DOHH2 (cell line): ENCODE results near the gene PRKAR2A.

ENCODE experiments used
- H3F3A ChIP-seq: fragments of 200-600 bp; sonication (generic), shearing (Covaris generic); 2 replicates; pipeline ENCODE4 v1.6.0; 2016; ENCODE audit warnings: antibody characterized with exemption, mild to moderate bottlenecking; ENCODE audit not compliant: control insufficient read depth, insufficient read depth
- H3K27ac ChIP-seq: fragments of 200-600 bp; sonication (generic); 2 replicates; pipeline ENCODE4 v1.5.1; 2014; ENCODE audit warnings: low read depth, mild to moderate bottlenecking, low read length, moderate library complexity
- H3K27me3 ChIP-seq: fragments of 200-600 bp; sonication (generic); 2 replicates; pipeline ENCODE4 v1.6.1; 2014; ENCODE audit warnings: mild to moderate bottlenecking, low read length, mixed read lengths; ENCODE audit not compliant: control insufficient read depth
- H3K36me3 ChIP-seq: fragments of 200-600 bp; sonication (generic); 2 replicates; pipeline ENCODE4 v1.6.1; 2014; ENCODE audit warnings: mild to moderate bottlenecking, low read length, moderate library complexity, mixed read lengths; ENCODE audit not compliant: control insufficient read depth
- H3K4me1 ChIP-seq: fragments of 200-600 bp; sonication (generic); 2 replicates; pipeline ENCODE4 v1.6.1; 2014; ENCODE audit warnings: mild to moderate bottlenecking, low read length, mixed read lengths; ENCODE audit not compliant: control insufficient read depth
- H3K4me2 ChIP-seq: fragments of 200-600 bp; sonication (generic); 2 replicates; pipeline ENCODE4 v1.6.0; 2014; ENCODE audit warnings: mild to moderate bottlenecking, low read length, moderate library complexity
- H3K4me3 ChIP-seq: fragments of 200-600 bp; sonication (generic); 2 replicates; pipeline ENCODE4 v1.5.1; 2014; ENCODE audit warnings: mild to moderate bottlenecking, low read length, mixed read lengths
- H3K79me2 ChIP-seq: fragments of 200-600 bp; sonication (generic); 2 replicates; pipeline ENCODE4 v1.6.1; 2014; ENCODE audit warnings: mild to moderate bottlenecking, low read length, mixed read lengths; ENCODE audit not compliant: control insufficient read depth
- H3K9me2 ChIP-seq: fragments of 200-600 bp; sonication (generic); replicated peaks from 2 replicates; pipeline ENCODE4 v1.6.1; 2014; ENCODE audit warnings: mild to moderate bottlenecking, low read length, mixed read lengths; ENCODE audit not compliant: control insufficient read depth
- H3K9me3 ChIP-seq: fragments of 200-600 bp; sonication (generic); 2 replicates; pipeline ENCODE4 v1.6.1; 2014; ENCODE audit warnings: antibody characterized with exemption, low read length, mixed read lengths; ENCODE audit not compliant: control insufficient read depth, insufficient read depth
- H4K20me1 ChIP-seq: fragments of 200-600 bp; sonication (generic); 2 replicates; pipeline ENCODE4 v1.6.0; 2014; ENCODE audit warnings: low read depth, mild to moderate bottlenecking, antibody characterized with exemption, low read length, moderate library complexity; ENCODE audit not compliant: control insufficient read depth, insufficient read depth
- EZH2phosphoT487 ChIP-seq: fragments of 200-600 bp; sonication (generic); IDR thresholded peaks from 2 replicates; pipeline ENCODE4 v1.6.1; 2017; ENCODE audit warnings: borderline replicate concordance, mild to moderate bottlenecking, antibody characterized with exemption, low read length, moderate library complexity, mixed read lengths
- TF ChIP-seq, protein P1 (sequence below): fragments of 200-600 bp; sonication (generic); IDR thresholded peaks from one replicate; pipeline ENCODE4 v1.5.1; 2014; ENCODE audit warnings: antibody characterized with exemption, mild to moderate bottlenecking, low read depth, low read length; ENCODE audit not compliant: poor library complexity, severe bottlenecking

Gene PRKAR2A

GRCh38 chr3:48759071-48759470 lies 88.6 kb downstream of the PRKAR2A start:
- H4K20me1 ChIP-seq, result no peaks in the 10 kb centered on the region
- H3K27ac ChIP-seq, result no peak overlapping the region
- H3K4me1 ChIP-seq, result no peaks in the 10 kb centered on the region
- H3F3A ChIP-seq, result no peaks in the 10 kb centered on the region
- no peak overlapping the region for H3K4me3 ChIP-seq
- no peak overlapping the region for H3K4me2 ChIP-seq
- H3K9me3 ChIP-seq, result no peaks in the 10 kb centered on the region
- TF ChIP-seq EZH2phosphoT487, result no peak
- TF ChIP-seq, protein P1, sequence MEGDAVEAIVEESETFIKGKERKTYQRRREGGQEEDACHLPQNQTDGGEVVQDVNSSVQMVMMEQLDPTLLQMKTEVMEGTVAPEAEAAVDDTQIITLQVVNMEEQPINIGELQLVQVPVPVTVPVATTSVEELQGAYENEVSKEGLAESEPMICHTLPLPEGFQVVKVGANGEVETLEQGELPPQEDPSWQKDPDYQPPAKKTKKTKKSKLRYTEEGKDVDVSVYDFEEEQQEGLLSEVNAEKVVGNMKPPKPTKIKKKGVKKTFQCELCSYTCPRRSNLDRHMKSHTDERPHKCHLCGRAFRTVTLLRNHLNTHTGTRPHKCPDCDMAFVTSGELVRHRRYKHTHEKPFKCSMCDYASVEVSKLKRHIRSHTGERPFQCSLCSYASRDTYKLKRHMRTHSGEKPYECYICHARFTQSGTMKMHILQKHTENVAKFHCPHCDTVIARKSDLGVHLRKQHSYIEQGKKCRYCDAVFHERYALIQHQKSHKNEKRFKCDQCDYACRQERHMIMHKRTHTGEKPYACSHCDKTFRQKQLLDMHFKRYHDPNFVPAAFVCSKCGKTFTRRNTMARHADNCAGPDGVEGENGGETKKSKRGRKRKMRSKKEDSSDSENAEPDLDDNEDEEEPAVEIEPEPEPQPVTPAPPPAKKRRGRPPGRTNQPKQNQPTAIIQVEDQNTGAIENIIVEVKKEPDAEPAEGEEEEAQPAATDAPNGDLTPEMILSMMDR, result no peak
- no peaks in the 10 kb centered on the region for H3K9me2 ChIP-seq
- H3K27me3 ChIP-seq, result no peaks in the 10 kb centered on the region
- H3K79me2 ChIP-seq, result no peaks in the 10 kb centered on the region
- H3K36me3 ChIP-seq, result no peaks in the 10 kb centered on the region

GRCh38 chr3:48756640-48757039 lies 91.0 kb downstream of the PRKAR2A start:
- Histone ChIP-seq H3K4me3 (no peak overlapping the region), H3K4me2 (no peak overlapping the region), H3K9me2 (no peaks in the 10 kb centered on the region), H3K79me2 (no peaks in the 10 kb centered on the region), H3F3A (no peaks in the 10 kb centered on the region), H3K27ac (no peak overlapping the region), H4K20me1 (no peaks in the 10 kb centered on the region), H3K9me3 (no peaks in the 10 kb centered on the region), H3K36me3 (no peaks in the 10 kb centered on the region), H3K27me3 (no peaks in the 10 kb centered on the region), H3K4me1 (no peaks in the 10 kb centered on the region)
- TF ChIP-seq, protein P1, result no peak
- no peak for TF ChIP-seq EZH2phosphoT487

DNA sequence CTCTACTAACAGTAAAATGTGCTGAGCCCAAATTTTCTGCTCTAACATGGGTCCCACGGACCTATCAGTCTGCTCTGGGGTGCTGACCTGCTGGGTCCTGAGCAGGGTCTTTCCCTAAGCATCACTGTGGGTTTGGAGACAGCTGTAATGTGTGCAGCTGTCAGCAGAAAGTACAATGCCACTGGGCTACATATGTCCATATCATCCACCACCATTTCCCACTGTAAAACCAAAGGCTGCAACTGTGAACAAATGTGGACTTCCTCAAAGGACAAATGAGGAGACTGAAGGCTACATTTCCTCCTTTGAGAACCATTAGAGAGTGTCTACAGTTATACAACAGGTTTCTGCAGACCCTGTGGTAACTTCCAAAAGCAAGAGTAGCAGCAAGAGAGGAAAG lies 96.8 kb downstream of the PRKAR2A start:
- Histone ChIP-seq H3K27me3 (no peaks in the 10 kb centered on the region), H3K4me1 (no peaks in the 10 kb centered on the region), H3K79me2 (no peaks in the 10 kb centered on the region), H3K9me3 (no peaks in the 10 kb centered on the region), H3F3A (no peaks in the 10 kb centered on the region), H4K20me1 (no peaks in the 10 kb centered on the region), H3K36me3 (peaks cover 11% of the 10 kb centered on the region), H3K4me3 (no peak overlapping the region), H3K27ac (no peak overlapping the region), H3K9me2 (no peaks in the 10 kb centered on the region), H3K4me2 (no peak overlapping the region)
- no peak for TF ChIP-seq EZH2phosphoT487
- TF ChIP-seq, protein P1, result no peak

GRCh38 chr3:48748754-48749153 lies 98.9 kb downstream of the PRKAR2A start:
- peaks cover 11% of the 10 kb centered on the region for H3K36me3 ChIP-seq
- TF ChIP-seq, protein P1, result no peak
- no peak for TF ChIP-seq EZH2phosphoT487
- H3K9me3 ChIP-seq, result no peaks in the 10 kb centered on the region
- H3F3A ChIP-seq, result no peaks in the 10 kb centered on the region
- no peak overlapping the region for H3K4me3 ChIP-seq
- H4K20me1 ChIP-seq, result no peaks in the 10 kb centered on the region
- H3K79me2 ChIP-seq, result no peaks in the 10 kb centered on the region
- H3K4me2 ChIP-seq, result no peak overlapping the region
- no peaks in the 10 kb centered on the region for H3K27me3 ChIP-seq
- no peaks in the 10 kb centered on the region for H3K4me1 ChIP-seq
- no peaks in the 10 kb centered on the region for H3K9me2 ChIP-seq
- no peak overlapping the region for H3K27ac ChIP-seq
